Choroid plexus epithelial cell (primary cell): ENCODE measurements around the gene TNFRSF13B.
A peak's percentile ranks its signal among the peaks of the same experiment; 100 is the strongest.

Experiments used
- DNase-seq: peaks from one replicate; pipeline ENCODE4 v3.0.0-alpha.2; 2010; ENCODE audit warnings: low read depth
- H3K4me3 ChIP-seq: 2 replicates; pipeline ENCODE4 v1.5.1; 2011; ENCODE audit warnings: low read depth, mild to moderate bottlenecking, control low read depth, low read length, moderate library complexity
- TF ChIP-seq, protein P1 (sequence below): conservative IDR thresholded peaks from 2 replicates; pipeline ENCODE4 v1.5.1; 2011; ENCODE audit warnings: low read depth, mild to moderate bottlenecking, control low read depth, inconsistent platforms, low read length, moderate library complexity

Gene TNFRSF13B

DNA sequence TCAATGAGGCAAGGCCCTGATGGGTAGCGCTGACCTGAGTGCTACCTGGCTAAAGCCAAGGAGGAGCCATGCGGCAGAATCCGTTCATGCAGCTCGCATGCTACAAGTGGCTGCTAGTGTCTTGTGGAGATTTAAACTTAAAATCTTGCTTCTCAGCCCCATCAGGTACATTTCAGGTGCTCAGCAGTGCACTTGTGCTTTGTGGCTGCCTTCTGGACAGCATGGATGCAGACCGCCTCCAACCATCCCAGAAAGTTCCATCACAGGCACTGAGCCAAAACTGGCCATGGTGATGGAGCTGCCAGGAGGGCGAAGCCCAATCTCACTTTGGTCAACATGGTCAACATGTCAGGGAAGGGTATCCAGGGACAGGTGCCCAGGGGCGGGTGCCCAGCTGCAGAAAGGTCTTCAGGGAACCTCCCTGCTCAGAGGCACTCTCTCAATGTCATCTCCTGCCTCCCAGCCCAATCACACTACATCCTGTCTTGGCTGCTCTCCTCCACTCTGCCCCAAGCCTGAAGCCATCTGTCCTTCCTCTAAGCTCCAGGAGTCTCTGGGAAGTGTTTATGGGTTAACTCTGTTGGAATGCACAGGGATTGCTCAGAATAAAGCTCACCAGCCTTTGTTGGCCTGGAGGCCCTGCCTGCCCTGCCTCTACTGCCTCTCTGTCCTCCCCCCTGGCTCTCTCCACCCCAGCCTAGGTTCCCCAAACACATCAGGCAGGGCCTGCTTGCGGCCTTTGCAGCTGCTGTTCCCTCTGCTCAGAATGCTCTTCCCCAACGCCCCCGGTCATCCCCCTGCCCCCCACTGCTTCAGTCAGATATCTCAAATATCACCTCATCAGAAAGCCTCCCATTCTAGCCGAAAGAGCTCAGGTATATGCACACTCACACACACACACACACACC is 18.3 kb upstream of the TNFRSF13B start:
- no peak for DNase-seq
- TF ChIP-seq, protein P1, sequence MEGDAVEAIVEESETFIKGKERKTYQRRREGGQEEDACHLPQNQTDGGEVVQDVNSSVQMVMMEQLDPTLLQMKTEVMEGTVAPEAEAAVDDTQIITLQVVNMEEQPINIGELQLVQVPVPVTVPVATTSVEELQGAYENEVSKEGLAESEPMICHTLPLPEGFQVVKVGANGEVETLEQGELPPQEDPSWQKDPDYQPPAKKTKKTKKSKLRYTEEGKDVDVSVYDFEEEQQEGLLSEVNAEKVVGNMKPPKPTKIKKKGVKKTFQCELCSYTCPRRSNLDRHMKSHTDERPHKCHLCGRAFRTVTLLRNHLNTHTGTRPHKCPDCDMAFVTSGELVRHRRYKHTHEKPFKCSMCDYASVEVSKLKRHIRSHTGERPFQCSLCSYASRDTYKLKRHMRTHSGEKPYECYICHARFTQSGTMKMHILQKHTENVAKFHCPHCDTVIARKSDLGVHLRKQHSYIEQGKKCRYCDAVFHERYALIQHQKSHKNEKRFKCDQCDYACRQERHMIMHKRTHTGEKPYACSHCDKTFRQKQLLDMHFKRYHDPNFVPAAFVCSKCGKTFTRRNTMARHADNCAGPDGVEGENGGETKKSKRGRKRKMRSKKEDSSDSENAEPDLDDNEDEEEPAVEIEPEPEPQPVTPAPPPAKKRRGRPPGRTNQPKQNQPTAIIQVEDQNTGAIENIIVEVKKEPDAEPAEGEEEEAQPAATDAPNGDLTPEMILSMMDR, result no peak
- no peak overlapping the region for H3K4me3 ChIP-seq

DNA sequence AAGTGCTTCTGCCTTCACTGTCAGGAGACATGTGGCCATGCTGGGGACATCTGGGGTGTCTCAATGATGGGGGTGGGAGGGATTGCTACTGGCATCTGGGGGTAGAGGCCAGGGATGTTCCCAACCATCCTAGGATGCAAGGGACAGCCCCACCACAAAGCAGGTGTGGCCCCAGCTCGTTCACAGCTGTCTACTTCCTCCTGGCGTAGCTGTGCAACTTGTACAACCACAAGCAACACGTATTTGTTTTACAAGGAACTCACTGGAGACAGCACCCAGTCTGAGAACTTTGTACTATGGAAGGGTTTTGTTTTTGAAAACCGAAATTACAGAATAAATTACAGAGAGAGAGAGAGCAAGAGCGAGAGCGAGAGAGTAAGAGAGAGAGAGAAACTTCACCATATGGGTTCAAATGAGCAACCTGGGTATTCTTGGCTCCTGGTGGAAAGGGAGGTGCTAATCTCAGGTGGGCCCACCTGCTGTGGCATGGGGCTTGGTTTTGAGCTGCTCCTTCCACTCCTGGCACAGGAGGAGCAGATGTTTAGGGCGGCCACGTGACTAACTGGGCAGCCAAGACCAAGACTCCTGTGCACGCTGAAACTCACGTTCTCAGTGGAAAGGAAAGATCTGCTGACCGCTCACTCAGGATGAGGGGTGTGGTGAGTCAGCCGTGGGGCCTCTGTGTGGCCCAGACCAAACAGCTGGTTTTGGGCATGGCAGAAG is 17.5 kb upstream of the TNFRSF13B start:
- DNase-seq, result no peak

DNA sequence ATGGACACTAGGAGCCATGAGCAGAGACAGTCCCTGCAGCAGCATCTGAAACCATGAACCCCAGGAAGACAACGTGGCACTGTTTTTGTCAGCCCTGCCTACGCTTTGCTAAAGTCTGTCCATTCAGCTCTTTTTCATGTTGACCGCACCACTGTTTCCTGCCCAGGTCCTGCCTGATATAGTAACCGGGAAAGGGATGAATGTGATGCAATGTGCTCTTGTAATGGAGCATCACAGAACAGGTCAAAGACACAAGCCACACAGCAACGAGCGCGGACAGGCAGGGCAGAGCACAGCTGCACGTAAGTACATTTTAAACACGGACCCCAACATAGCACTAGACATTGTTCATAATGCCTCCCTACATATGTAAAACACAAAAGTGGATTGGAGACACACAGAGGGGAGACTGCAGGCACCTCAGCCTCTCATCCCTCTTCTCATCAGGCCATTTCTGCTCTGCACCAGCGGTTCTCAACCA is 16.9 kb upstream of the TNFRSF13B start:
- no peak overlapping the region for H3K4me3 ChIP-seq
- TF ChIP-seq, protein P1, result no peak
- peak; percentile 50 for DNase-seq

More for the DNA sequence above, 17.5 kb upstream of the TNFRSF13B start:
- TF ChIP-seq, protein P1, result no peak
- H3K4me3 ChIP-seq, result no peak overlapping the region

DNA sequence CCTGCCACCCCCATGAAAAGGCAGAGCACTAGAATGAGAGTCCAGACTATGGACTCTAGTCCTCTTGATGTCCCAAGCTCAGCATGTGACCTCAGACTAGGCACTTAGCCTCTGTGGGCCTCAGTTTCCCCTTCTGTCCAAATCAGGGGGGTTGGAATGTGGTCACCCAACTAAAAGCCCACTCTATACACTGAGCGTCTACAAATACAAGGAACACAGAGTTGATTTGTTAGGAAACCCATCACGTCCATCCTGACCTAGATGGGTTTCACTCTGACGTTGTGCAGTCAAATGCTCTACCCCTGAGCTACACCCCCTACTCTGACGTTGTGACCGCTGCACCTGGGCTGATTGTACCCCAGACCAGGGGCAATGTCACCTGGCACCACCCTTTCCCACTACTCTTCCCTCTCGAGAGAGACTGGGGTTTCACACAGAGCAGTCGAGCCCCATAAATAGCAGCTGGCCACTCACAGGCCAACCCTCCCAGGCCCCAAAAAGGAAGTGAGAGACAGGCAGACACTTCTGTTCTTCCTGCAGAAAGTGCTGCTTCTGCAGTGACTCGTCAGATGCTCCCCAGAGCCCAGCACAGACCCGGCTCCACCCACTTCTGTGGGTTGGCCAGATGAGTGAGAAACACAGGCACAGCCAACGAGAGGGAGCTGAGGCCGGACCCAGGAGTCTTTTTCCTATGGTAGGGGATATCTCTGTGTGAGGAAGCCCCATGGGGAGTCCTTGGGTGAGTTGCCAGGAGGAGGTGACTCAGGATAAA is 16.1 kb upstream of the TNFRSF13B start:
- peak; percentile 86 for DNase-seq
- TF ChIP-seq, protein P1, result no peak
- H3K4me3 ChIP-seq, result no peak overlapping the region

DNA sequence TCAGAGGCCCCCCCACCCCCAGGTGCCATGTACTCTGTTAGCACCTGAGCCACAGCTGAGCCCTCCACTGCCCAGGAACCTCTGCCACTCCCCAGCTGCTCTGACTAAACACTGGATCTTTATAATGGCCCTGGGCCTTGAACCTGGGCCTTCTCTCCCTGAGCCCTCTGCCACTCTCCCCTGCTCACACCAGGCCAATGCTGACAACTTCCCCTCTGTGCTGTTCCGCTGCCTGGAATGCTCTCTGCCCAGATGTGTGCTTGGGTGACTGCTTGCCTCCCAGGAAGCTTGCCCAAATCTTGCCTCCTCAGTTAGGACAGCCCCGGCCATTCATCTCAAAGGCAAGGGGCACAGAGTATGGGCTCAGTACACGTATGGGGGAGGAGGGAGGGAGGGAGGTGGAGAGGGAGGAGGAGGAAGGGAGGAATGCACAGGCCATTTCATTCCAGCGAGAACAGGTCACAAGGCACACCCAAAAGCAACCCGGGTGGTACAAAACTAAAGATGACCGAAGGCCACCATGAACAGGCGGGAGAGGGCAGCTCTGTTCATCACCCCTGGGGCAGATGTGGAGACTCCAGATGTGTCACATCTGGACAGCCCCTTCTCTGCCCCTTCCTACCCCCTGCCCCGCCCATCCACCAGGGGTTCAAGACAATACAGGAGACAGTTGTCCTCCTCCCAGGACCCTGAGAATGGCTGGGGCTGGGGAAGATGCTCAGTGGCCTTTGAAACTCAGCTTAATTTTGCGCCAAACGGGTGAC is 15.3 kb upstream of the TNFRSF13B start:
- DNase-seq, result no peak
- H3K4me3 ChIP-seq, result no peak overlapping the region
- TF ChIP-seq, protein P1, result no peak

DNA sequence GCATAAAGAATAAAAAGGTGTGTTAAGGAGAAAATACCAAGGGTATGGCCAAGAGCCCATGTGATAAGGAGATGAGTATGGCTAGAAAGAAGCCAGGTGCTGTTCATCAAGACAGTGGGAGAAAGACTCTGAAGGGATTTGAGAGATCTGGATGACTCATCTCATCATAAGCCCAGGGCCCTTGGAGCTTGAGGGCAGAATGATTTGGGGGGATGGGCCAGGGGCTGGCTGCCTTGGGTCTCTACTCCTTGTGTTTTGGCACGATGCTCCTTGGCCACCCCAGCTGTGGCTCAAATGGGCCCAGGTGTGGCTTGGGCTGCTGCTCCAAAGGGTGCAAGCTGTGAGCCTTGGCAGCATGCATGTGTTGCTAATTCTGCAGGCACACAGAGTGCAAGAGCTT is 14.5 kb upstream of the TNFRSF13B start:
- DNase-seq, result peak; percentile 35
- H3K4me3 ChIP-seq, result no peak overlapping the region
- TF ChIP-seq, protein P1, result no peak
